ENCODE data around the gene NCAPG.

- TF ChIP-seq CTCF (conservative IDR thresholded peaks at IDR 0.05; ENCODE audit: low read depth, low read length) = no peak
- no peak for TF ChIP-seq BHLHE40 (IDR thresholded peaks at IDR 0.05; ENCODE audit: low read depth, low read length)
- TF ChIP-seq NFE2L2 (IDR thresholded peaks at IDR 0.05; ENCODE audit: low read depth, low read length) = no peak
- no peak for TF ChIP-seq RAD21 (IDR thresholded peaks at IDR 0.05; ENCODE audit: low read length)
- no peak for TF ChIP-seq POLR2A (IDR thresholded peaks at IDR 0.05; ENCODE audit: low read depth, low read length)
- TF ChIP-seq CEBPB (IDR thresholded peaks at IDR 0.05; ENCODE audit: low read depth, low read length) = no peak
- no peak for TF ChIP-seq MAZ (IDR thresholded peaks at IDR 0.05; ENCODE audit: borderline replicate concordance, low read depth, low read length)
- TF ChIP-seq ELK1 (IDR thresholded peaks at IDR 0.05; ENCODE audit: borderline replicate concordance, low read depth, low read length) = no peak
- TF ChIP-seq RFX5 (IDR thresholded peaks at IDR 0.05; ENCODE audit: low read depth, low read length) = no peak
Observed at GRCh38 chr4:17766826-17767458, 43.8 kb upstream of the NCAPG start.
